GM23338 (cell line): Measurements from ENCODE around the gene SPEM1. TPM values are rescaled to one million over a fixed set of nuclear protein-coding genes. Genes with fewer than 3 reads are reported as not detected.

ENCODE experiments used
- ATAC-seq: fragments of 200-7000 bp; cut with Tn5 transposase; 3 replicates; pipeline ENCODE4 v1.9.1; 2020
- DNase-seq: peaks from one replicate; pipeline ENCODE4 v3.0.0-alpha.2; 2015; ENCODE audit warnings: low spot score
- H2AFZ ChIP-seq: fragments of 200-600 bp; sonication (generic); 2 replicates; pipeline ENCODE4 v1.8.0; 2016; ENCODE audit warnings: antibody characterized with exemption, mild to moderate bottlenecking, moderate library complexity
- H3F3A ChIP-seq: fragments of 200-600 bp; sonication (generic); replicated peaks from 2 replicates; pipeline ENCODE4 v1.8.0; 2017; ENCODE audit warnings: antibody characterized with exemption, mixed run types, low read depth
- H3K27ac ChIP-seq: fragments of 200-600 bp; sonication (generic); 2 replicates; pipeline ENCODE4 v1.6.1; 2016; ENCODE audit warnings: low read depth
- H3K27me3 ChIP-seq: fragments of 200-600 bp; sonication (generic); 2 replicates; pipeline ENCODE4 v1.8.0; 2016; ENCODE audit warnings: mild to moderate bottlenecking, mixed run types, moderate library complexity; ENCODE audit not compliant: insufficient read depth
- H3K36me3 ChIP-seq: fragments of 200-600 bp; sonication (generic); 2 replicates; pipeline ENCODE4 v1.8.0; 2016; ENCODE audit warnings: mild to moderate bottlenecking; ENCODE audit not compliant: insufficient read depth
- H3K4me1 ChIP-seq: fragments of 200-600 bp; sonication (generic); 2 replicates; pipeline ENCODE4 v1.8.0; 2016; ENCODE audit warnings: mild to moderate bottlenecking, moderate library complexity; ENCODE audit not compliant: insufficient read depth
- H3K4me2 ChIP-seq: fragments of 200-600 bp; sonication (generic); 2 replicates; pipeline ENCODE4 v1.7.1; 2017; ENCODE audit warnings: mixed run types
- H3K4me3 ChIP-seq: fragments of 200-600 bp; sonication (generic); 2 replicates; pipeline ENCODE4 v1.6.1; 2016; ENCODE audit warnings: mixed run types
- H3K79me2 ChIP-seq: fragments of 200-600 bp; sonication (generic); replicated peaks from 2 replicates; pipeline ENCODE4 v1.8.0; 2017; ENCODE audit warnings: mild to moderate bottlenecking; ENCODE audit not compliant: insufficient read depth
- H3K9me2 ChIP-seq: fragments of 200-600 bp; sonication (generic); 2 replicates; pipeline ENCODE4 v1.8.0; 2017; ENCODE audit not compliant: insufficient read depth
- H4K20me1 ChIP-seq: fragments of 200-600 bp; sonication (generic); replicated peaks from 2 replicates; pipeline ENCODE4 v1.8.0; 2017; ENCODE audit warnings: mild to moderate bottlenecking; ENCODE audit not compliant: insufficient read depth
- H3K27ac Mint-ChIP-seq: 2 replicates; pipeline ENCODE4 v1.8.0; 2020; ENCODE audit warnings: inconsistent platforms, mild to moderate bottlenecking, moderate library complexity, mixed read lengths
- H3K27me3 Mint-ChIP-seq: 3 replicates; pipeline ENCODE4 v1.8.0; 2022; ENCODE audit warnings: low read depth, mild to moderate bottlenecking, moderate library complexity, mixed read lengths, inconsistent platforms; ENCODE audit not compliant: insufficient read depth, poor library complexity
- H3K36me3 Mint-ChIP-seq: 3 replicates; pipeline ENCODE4 v1.8.0; 2021; ENCODE audit warnings: low read depth, mild to moderate bottlenecking, inconsistent platforms, moderate library complexity, mixed read lengths
- H3K4me1 Mint-ChIP-seq: 3 replicates; pipeline ENCODE4 v1.8.0; 2020; ENCODE audit warnings: mild to moderate bottlenecking, inconsistent platforms, mixed read lengths
- H3K4me3 Mint-ChIP-seq: 3 replicates; pipeline ENCODE4 v1.8.0; 2021; ENCODE audit warnings: moderate library complexity, mild to moderate bottlenecking, inconsistent platforms, mixed read lengths
- H3K9me3 Mint-ChIP-seq: 3 replicates; pipeline ENCODE4 v1.8.0; 2020; ENCODE audit warnings: moderate library complexity, mild to moderate bottlenecking, inconsistent platforms, mixed read lengths
- CREB1 ChIP-seq: fragments of 250-450 bp; sonication (Bioruptor Pico); IDR thresholded peaks from 2 replicates; pipeline ENCODE4 v1.5.0; 2020; ENCODE audit warnings: low read depth, mild to moderate bottlenecking, moderate library complexity
- CTCF ChIP-seq, 2 experiments: fragments of 200-600 bp in 1 of 2; sonication (generic) in 1 of 2; conservative IDR thresholded peaks; 2 replicates each; pipeline versions ENCODE4 v1.5.1 to v1.6.1; 2016 to 2017; ENCODE audit warnings: antibody characterized with exemption in 2 of 2, low read depth in 2 of 2, mild to moderate bottlenecking in 2 of 2, moderate library complexity in 1 of 2
- ETS1 ChIP-seq: IDR thresholded peaks from 2 replicates; pipeline ENCODE4 v1.6.1; 2016; ENCODE audit warnings: antibody characterized with exemption
- EZH2 ChIP-seq: fragments of 200-600 bp; sonication (generic); IDR thresholded peaks from one replicate; pipeline ENCODE4 v1.8.0; 2017; ENCODE audit warnings: antibody characterized with exemption, mild to moderate bottlenecking, low read depth; ENCODE audit not compliant: unreplicated experiment
- EZH2phosphoT487 ChIP-seq: fragments of 200-600 bp; sonication (generic); IDR thresholded peaks from one replicate; pipeline ENCODE4 v1.8.1; 2018; ENCODE audit warnings: antibody characterized with exemption; ENCODE audit not compliant: unreplicated experiment
- JUNB ChIP-seq: IDR thresholded peaks from one replicate; pipeline ENCODE4 v1.6.1; 2016; ENCODE audit warnings: antibody characterized with exemption; ENCODE audit not compliant: unreplicated experiment
- NANOG ChIP-seq: IDR thresholded peaks from 2 replicates; pipeline ENCODE4 v1.6.1; 2016; ENCODE audit warnings: antibody characterized with exemption, borderline replicate concordance
- POLR2AphosphoS5 ChIP-seq: IDR thresholded peaks from 2 replicates; pipeline ENCODE4 v1.6.1; 2016; ENCODE audit warnings: antibody characterized with exemption, low read depth
- REST ChIP-seq: IDR thresholded peaks from one replicate; pipeline ENCODE4 v1.6.1; 2018; ENCODE audit warnings: antibody characterized with exemption; ENCODE audit not compliant: unreplicated experiment
- STAT1 ChIP-seq: IDR thresholded peaks from one replicate; pipeline ENCODE4 v1.6.1; 2016; ENCODE audit warnings: antibody characterized with exemption; ENCODE audit not compliant: unreplicated experiment
- ZNF114 ChIP-seq: fragments of 250-450 bp; sonication (Bioruptor Pico); IDR thresholded peaks from 2 replicates; pipeline ENCODE4 v1.5.0; 2020; ENCODE audit warnings: mild to moderate bottlenecking, moderate library complexity
- ZNF331 ChIP-seq: fragments of 250-450 bp; sonication (Bioruptor Pico); IDR thresholded peaks from 2 replicates; pipeline ENCODE4 v1.5.0; 2020; ENCODE audit warnings: low read depth, mild to moderate bottlenecking, moderate library complexity
- ZNF462 ChIP-seq: fragments of 250-450 bp; sonication (Bioruptor Pico); IDR thresholded peaks from 2 replicates; pipeline ENCODE4 v1.5.0; 2020; ENCODE audit warnings: mild to moderate bottlenecking, moderate library complexity
- polyA plus RNA-seq: library from polyadenylated mRNA; unstranded; fragments of >200 nt; fragmentation: Nextera tagmentation; extraction: Ambion mirVana; gene quantifications from 2 replicates; pipeline ENCODE4 v1.2.1, GENCODE V29; 2016
- total RNA-seq: library from RNA; depleted of rRNA; stranded (reverse); fragments of >200 nt; shearing (Covaris generic); gene quantifications from 2 replicates; pipeline ENCODE4 v1.2.3, GENCODE V29; 2014

The SPEM1 gene
- total and polyA plus RNA-seq, 2 experiments from 2014 or later = not detected

GRCh38 chr17:7411427-7411750, 8.7 kb upstream of the SPEM1 start:
- Mint-ChIP-seq H3K36me3 (peaks cover 31% of the 10 kb centered on the region), H3K27ac (no peak overlapping the region), H3K27me3 (peaks cover 16% of the 10 kb centered on the region), H3K9me3 (no peaks in the 10 kb centered on the region), H3K4me1 (peaks cover 27% of the 10 kb centered on the region), H3K4me3 (no peak overlapping the region)
- Histone ChIP-seq H3K27ac (no peak overlapping the region), H3K4me1 (peaks cover 14% of the 10 kb centered on the region), H3K4me3 (no peak overlapping the region), H3K36me3 (no peaks in the 10 kb centered on the region; the same call in 1 of the 2 replicates), H3F3A (peaks cover 8% of the 10 kb centered on the region), H3K79me2 (no peaks in the 10 kb centered on the region; the same call in 1 of the 2 replicates), H3K4me2 (no peak overlapping the region), H3K27me3 (no peaks in the 10 kb centered on the region), H2AFZ (no peak overlapping the region), H3K9me2 (no peaks in the 10 kb centered on the region), H4K20me1 (no peaks in the 10 kb centered on the region; the same call in none of the 2 replicates)
- TF ChIP-seq JUNB (no peak), CTCF (conservative IDR thresholded peaks at IDR 0.05; ENCODE audit: low read depth in 2 of 2) (no peak), ETS1 (no peak), NANOG (no peak), EZH2 (no peak), CREB1 (CRISPR knock-in tag) (no peak), STAT1 (no peak), ZNF114 (no peak), REST (no peak), ZNF331 (CRISPR knock-in tag) (no peak), POLR2AphosphoS5 (no peak), EZH2phosphoT487 (no peak), ZNF462 (no peak)
- no peak for ATAC-seq
- no peak for DNase-seq
